Measurements from ENCODE around the gene GRK5.

DNA sequence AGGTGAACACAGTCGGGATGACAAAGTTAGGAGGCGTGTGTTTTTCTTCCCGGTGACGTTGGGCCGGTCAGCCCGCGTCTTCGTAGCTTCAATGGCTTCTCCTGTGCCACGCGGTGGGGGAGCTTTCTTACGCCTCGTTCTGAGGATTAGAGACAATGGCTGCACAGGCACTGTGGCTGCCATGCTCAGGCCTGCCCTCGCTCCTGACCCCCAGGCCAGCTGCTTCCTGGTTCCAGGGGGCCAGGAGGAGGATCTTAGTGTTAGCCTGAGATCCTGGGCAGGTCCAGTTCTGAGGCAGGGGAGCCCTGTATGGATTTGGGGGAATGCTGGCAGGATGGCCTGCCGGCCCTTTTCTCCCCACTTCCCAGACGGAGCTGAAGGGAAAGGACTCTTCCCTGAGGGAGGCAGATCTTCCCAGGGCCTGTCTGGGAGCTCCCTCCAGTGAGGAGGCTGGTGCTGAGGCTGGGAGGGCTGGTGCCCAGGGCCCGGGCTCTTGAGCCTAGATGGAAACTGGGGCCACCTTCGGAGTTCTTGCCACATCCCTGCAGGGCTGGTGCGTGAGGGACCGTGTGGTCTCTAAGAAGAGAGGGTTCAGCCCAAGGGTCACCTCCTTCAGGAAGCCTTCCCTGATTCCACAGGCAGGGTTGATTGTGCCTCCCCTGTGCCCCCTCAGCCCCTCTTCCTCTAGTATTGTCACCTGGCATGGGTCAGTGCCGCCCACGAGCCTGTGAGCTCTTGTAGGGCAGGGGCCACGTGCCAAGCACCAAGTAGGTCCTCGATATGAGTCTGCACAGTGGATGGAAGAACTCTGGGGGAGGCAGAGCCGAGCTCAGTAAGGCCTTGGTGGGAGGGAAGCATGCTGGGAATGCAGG is 101.4 kb downstream of the GRK5 start:
- TF ChIP-seq POLR2A (IDR thresholded peaks at IDR 0.05; ENCODE audit: low read depth, low read length) (no peak), TAF1 (IDR thresholded peaks at IDR 0.05; ENCODE audit: low read depth, low read length) (no peak), POLR2AphosphoS5 (IDR thresholded peaks at IDR 0.05; ENCODE audit: low read depth, low read length) (no peak), SPI1 (IDR thresholded peaks at IDR 0.05; ENCODE audit: low read depth, low read length) (no peak), PAX5 (IDR thresholded peaks at IDR 0.05; ENCODE audit: insufficient read depth, low read length, severe bottlenecking) (no peak), POU2F2 (IDR thresholded peaks at IDR 0.05; ENCODE audit: low read depth, low read length) (no peak)
